ENCODE data around the gene CEP41. TPM values are rescaled to one million over a fixed set of nuclear protein-coding genes. Genes with fewer than 3 reads are reported as not detected.

Gene CEP41
- total RNA-seq (2021) (7.1 to 11.2 TPM (median 10.2 TPM) in 3 replicates), Bru-seq, nascent RNA (percentile 53 among the genes with signal in this experiment)
- long read RNA-seq, experiment 1, full-length matches to known transcripts: 45 of 51 reads
- long read RNA-seq, experiment 1, partial matches to known transcripts: 1 of 51 reads
- long read RNA-seq, experiment 1, other reads (novel, unspliced or antisense): 5 of 51 reads
- long read RNA-seq, experiment 2, full-length matches to known transcripts: 4 of 6 reads
- long read RNA-seq, experiment 2, partial matches to known transcripts: 0 of 6 reads
- long read RNA-seq, experiment 2, other reads (novel, unspliced or antisense): 2 of 6 reads
- long read RNA-seq, experiment 3, full-length matches to known transcripts: 29 of 30 reads
- long read RNA-seq, experiment 3, partial matches to known transcripts: 1 of 30 reads
- long read RNA-seq, experiment 3, other reads (novel, unspliced or antisense): 0 of 30 reads

- Mint-ChIP-seq H3K4me3 (peak within 1 kb of the TSS; percentile 87), H3K36me3 (no peaks in the 10 kb centered on the region), H3K27me3 (ENCODE audit: low read depth) (peaks cover 5% of the 10 kb centered on the region; the same call in 1 of the 2 replicates), H3K9me3 (no peaks in the 10 kb centered on the region), H3K27ac (peak within 1 kb of the TSS; percentile 97), H3K4me1 (peaks cover 24% of the 10 kb centered on the region)
- POLR2A ChIA-PET: interaction anchor here (0.6 to 1.2 kb wide), 3 partner anchors 12 to 207 kb away, joined by 3 read pairs; no protein-coding TSS in a partner anchor
- ATAC-seq: peak; percentile 94
- DNase-seq (ENCODE audit: low spot score): peak; percentile 99
- CTCF ChIA-PET: interaction anchor here (0.6 to 1.6 kb wide), 3 partner anchors 51 to 168 kb away, joined by 3 to 7 read pairs (median 3); no protein-coding TSS in a partner anchor
- no peak for TF ChIP-seq FOXK1 (CRISPR knock-in tag; IDR thresholded peaks at IDR 0.05)
- no peak for TF ChIP-seq NR1H2 (CRISPR knock-in tag; IDR thresholded peaks at IDR 0.05)
- peak; percentile 51; the same call in 1 of the 2 replicates for TF ChIP-seq NR2C2 (CRISPR knock-in tag; IDR thresholded peaks at IDR 0.05)
- TF ChIP-seq TEAD1 (CRISPR knock-in tag; IDR thresholded peaks at IDR 0.05): 0 out of 2 replicates have a peak, but pooled peaks have one; percentile 66
- no peak for TF ChIP-seq ZNF532 (CRISPR knock-in tag; IDR thresholded peaks at IDR 0.05; ENCODE audit: borderline replicate concordance)
- TF ChIP-seq ESRRA (CRISPR knock-in tag; IDR thresholded peaks at IDR 0.05; ENCODE audit: borderline replicate concordance): no peak
- no peak for TF ChIP-seq ZNF219 (CRISPR knock-in tag; IDR thresholded peaks at IDR 0.05; ENCODE audit: borderline replicate concordance)
- no peak for TF ChIP-seq JUN (CRISPR knock-in tag; IDR thresholded peaks at IDR 0.05)
- no peak for TF ChIP-seq ZNF138 (CRISPR knock-in tag; conservative IDR thresholded peaks at IDR 0.05)
- TF ChIP-seq NFYB (CRISPR knock-in tag; conservative IDR thresholded peaks at IDR 0.05; ENCODE audit: low read depth): peak; percentile 84
- 0 out of 2 replicates have a peak, but pooled peaks have one; percentile 46 for TF ChIP-seq FOXP1 (CRISPR knock-in tag; IDR thresholded peaks at IDR 0.05; ENCODE audit: borderline replicate concordance)
- no peak for TF ChIP-seq CTCF (IDR thresholded peaks at IDR 0.05)
- peak; percentile 84; the same call in 1 of the 2 replicates for TF ChIP-seq MAX (CRISPR knock-in tag; IDR thresholded peaks at IDR 0.05)
- no peak for TF ChIP-seq CDX4 (CRISPR knock-in tag; IDR thresholded peaks at IDR 0.05; ENCODE audit: borderline replicate concordance)
- no peak for TF ChIP-seq USF2 (CRISPR knock-in tag; IDR thresholded peaks at IDR 0.05)
- TF ChIP-seq ATF3 (CRISPR knock-in tag; conservative IDR thresholded peaks at IDR 0.05): no peak
- peak; percentile 81; the same call in 1 of the 2 replicates for TF ChIP-seq E2F5 (CRISPR knock-in tag; IDR thresholded peaks at IDR 0.05)
- peak; percentile 70; the same call in 1 of the 2 replicates for TF ChIP-seq CREB1 (CRISPR knock-in tag; IDR thresholded peaks at IDR 0.05)
- TF ChIP-seq E2F4 (CRISPR knock-in tag; IDR thresholded peaks at IDR 0.05; ENCODE audit: borderline replicate concordance, low read depth): 0 out of 2 replicates have a peak, but pooled peaks have one; percentile 39
- TF ChIP-seq FOXJ3 (CRISPR knock-in tag; IDR thresholded peaks at IDR 0.05; ENCODE audit: borderline replicate concordance): no peak
- TF ChIP-seq CREM (CRISPR knock-in tag; IDR thresholded peaks at IDR 0.05): peak; percentile 63
- TF ChIP-seq ZNF121 (CRISPR knock-in tag; IDR thresholded peaks at IDR 0.05): peak; percentile 99
These were observed at the start of gene CEP41 for GRCh38 chr7:130440527-130441365. CEP41 (minus strand) TSS chr7:130441016; CDS start chr7:130440966, 50 bp downstream.
